ENCODE measurements around the gene PIGR.

GRCh38 chr1:206954459-206955342 is 8.4 kb upstream of the PIGR start:
- no peak for TF ChIP-seq CEBPB (IDR thresholded peaks at IDR 0.05; ENCODE audit: borderline replicate concordance in 1 of 2, low read depth in 2 of 2, low read length in 2 of 2)
- no peak for TF ChIP-seq RELA (IDR thresholded peaks at IDR 0.05; ENCODE audit: borderline replicate concordance, partially characterized antibody)
- TF ChIP-seq ZBED1 (IDR thresholded peaks at IDR 0.05; ENCODE audit: borderline replicate concordance) = no peak
- no peak for TF ChIP-seq ETV6 (conservative IDR thresholded peaks at IDR 0.05 in 1 of 2, IDR thresholded peaks at IDR 0.05 in 1 of 2; ENCODE audit: borderline replicate concordance in 1 of 2, low read depth in 1 of 2)
- TF ChIP-seq, protein P1, sequence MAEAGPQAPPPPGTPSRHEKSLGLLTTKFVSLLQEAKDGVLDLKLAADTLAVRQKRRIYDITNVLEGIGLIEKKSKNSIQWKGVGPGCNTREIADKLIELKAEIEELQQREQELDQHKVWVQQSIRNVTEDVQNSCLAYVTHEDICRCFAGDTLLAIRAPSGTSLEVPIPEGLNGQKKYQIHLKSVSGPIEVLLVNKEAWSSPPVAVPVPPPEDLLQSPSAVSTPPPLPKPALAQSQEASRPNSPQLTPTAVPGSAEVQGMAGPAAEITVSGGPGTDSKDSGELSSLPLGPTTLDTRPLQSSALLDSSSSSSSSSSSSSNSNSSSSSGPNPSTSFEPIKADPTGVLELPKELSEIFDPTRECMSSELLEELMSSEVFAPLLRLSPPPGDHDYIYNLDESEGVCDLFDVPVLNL (IDR thresholded peaks at IDR 0.05; ENCODE audit: low read depth, low read length) = no peak
- TF ChIP-seq, protein P2, sequence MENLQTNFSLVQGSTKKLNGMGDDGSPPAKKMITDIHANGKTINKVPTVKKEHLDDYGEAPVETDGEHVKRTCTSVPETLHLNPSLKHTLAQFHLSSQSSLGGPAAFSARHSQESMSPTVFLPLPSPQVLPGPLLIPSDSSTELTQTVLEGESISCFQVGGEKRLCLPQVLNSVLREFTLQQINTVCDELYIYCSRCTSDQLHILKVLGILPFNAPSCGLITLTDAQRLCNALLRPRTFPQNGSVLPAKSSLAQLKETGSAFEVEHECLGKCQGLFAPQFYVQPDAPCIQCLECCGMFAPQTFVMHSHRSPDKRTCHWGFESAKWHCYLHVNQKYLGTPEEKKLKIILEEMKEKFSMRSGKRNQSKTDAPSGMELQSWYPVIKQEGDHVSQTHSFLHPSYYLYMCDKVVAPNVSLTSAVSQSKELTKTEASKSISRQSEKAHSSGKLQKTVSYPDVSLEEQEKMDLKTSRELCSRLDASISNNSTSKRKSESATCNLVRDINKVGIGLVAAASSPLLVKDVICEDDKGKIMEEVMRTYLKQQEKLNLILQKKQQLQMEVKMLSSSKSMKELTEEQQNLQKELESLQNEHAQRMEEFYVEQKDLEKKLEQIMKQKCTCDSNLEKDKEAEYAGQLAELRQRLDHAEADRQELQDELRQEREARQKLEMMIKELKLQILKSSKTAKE (IDR thresholded peaks at IDR 0.05; ENCODE audit: low read depth, poor library complexity, severe bottlenecking) = no peak
- TF ChIP-seq POLR2A (IDR thresholded peaks at IDR 0.05; ENCODE audit: low read depth, low read length) = no peak
- TF ChIP-seq CHD4 (IDR thresholded peaks at IDR 0.05) = no peak
- TF ChIP-seq SREBF1 (IDR thresholded peaks at IDR 0.05; ENCODE audit: low read length) = no peak
- TF ChIP-seq CTCF (IDR thresholded peaks at IDR 0.05 in 2 of 3, conservative IDR thresholded peaks at IDR 0.05 in 1 of 3; ENCODE audit: control insufficient read depth in 2 of 3, extremely low read depth in 1 of 3, insufficient read depth in 1 of 3, low read depth in 3 of 3, low read length in 3 of 3) = no peak
- TF ChIP-seq ZBTB40 (IDR thresholded peaks at IDR 0.05; ENCODE audit: borderline replicate concordance) = no peak
